Liver (tissue), 9 donors: ENCODE results near the gene KPNA5. TPM values are rescaled to one million over a fixed set of nuclear protein-coding genes. Genes with fewer than 3 reads are reported as not detected.

ENCODE experiments used
- DNase-seq: peaks from one replicate; pipeline ENCODE4 v3.0.0-alpha.2; 2017; ENCODE audit warnings: low spot score
- H3K27ac ChIP-seq, 2 donors: one replicate each; pipeline ENCODE4 v1.7.0; 2013; ENCODE audit warnings: inconsistent platforms in 2 of 2, low read length in 2 of 2, control low read depth in 1 of 2, low read depth in 1 of 2, mild to moderate bottlenecking in 1 of 2
- H3K27me3 ChIP-seq, 4 donors: one replicate each; pipeline versions ENCODE4 v1.6.1 to v1.7.0; 2013; ENCODE audit warnings: low read length in 3 of 4, inconsistent platforms in 1 of 4, mild to moderate bottlenecking in 1 of 4, moderate library complexity in 1 of 4; ENCODE audit not compliant: control insufficient read depth in 4 of 4, insufficient read depth in 4 of 4
- H3K36me3 ChIP-seq, 4 donors: one replicate each; pipeline versions ENCODE4 v1.6.1 to v1.7.0; 2013; ENCODE audit warnings: low read length in 3 of 4, mild to moderate bottlenecking in 3 of 4, low read depth in 1 of 4, moderate library complexity in 1 of 4; ENCODE audit not compliant: control insufficient read depth in 4 of 4, insufficient read depth in 3 of 4
- H3K4me1 ChIP-seq, 4 donors: one replicate each; pipeline versions ENCODE4 v1.6.1 to v1.7.0; 2013; ENCODE audit warnings: low read length in 3 of 4, mild to moderate bottlenecking in 3 of 4, moderate library complexity in 1 of 4; ENCODE audit not compliant: control insufficient read depth in 4 of 4, insufficient read depth in 4 of 4
- H3K4me3 ChIP-seq, 3 donors: one replicate each; pipeline versions ENCODE4 v1.6.1 to v1.7.0; 2013; ENCODE audit warnings: low read length in 3 of 3, control low read depth in 1 of 3, low read depth in 1 of 3, mild to moderate bottlenecking in 1 of 3
- H3K9ac ChIP-seq, 2 donors: one replicate each; pipeline ENCODE4 v1.7.0; 2013; ENCODE audit warnings: low read length in 2 of 2, mild to moderate bottlenecking in 2 of 2, moderate library complexity in 2 of 2, control low read depth in 1 of 2, low read depth in 1 of 2
- H3K9me3 ChIP-seq, 4 donors: one replicate each; pipeline versions ENCODE4 v1.6.1 to v1.7.0; 2013; ENCODE audit warnings: low read length in 3 of 4; ENCODE audit not compliant: control insufficient read depth in 4 of 4
- EGR1 ChIP-seq, 2 donors: IDR thresholded peaks; 2 replicates each; pipeline ENCODE4 v1.6.1; 2016 to 2018; ENCODE audit warnings: antibody characterized with exemption in 2 of 2, low read depth in 2 of 2
- FOXA1 ChIP-seq: IDR thresholded peaks from 2 replicates; pipeline ENCODE4 v1.6.1; 2016; ENCODE audit warnings: antibody characterized with exemption
- FOXA2 ChIP-seq: IDR thresholded peaks from 2 replicates; pipeline ENCODE4 v1.6.1; 2016; ENCODE audit warnings: antibody characterized with exemption
- GABPA ChIP-seq, 2 donors: IDR thresholded peaks in 1 of 2; conservative IDR thresholded peaks in 1 of 2; 2 replicates each; pipeline ENCODE4 v1.6.1; 2016; ENCODE audit warnings: antibody characterized with exemption in 2 of 2, mild to moderate bottlenecking in 1 of 2, moderate library complexity in 1 of 2
- HNF4A ChIP-seq, 2 donors: conservative IDR thresholded peaks; 2 replicates each; pipeline ENCODE4 v1.6.1; 2016; ENCODE audit warnings: antibody characterized with exemption in 2 of 2, mild to moderate bottlenecking in 2 of 2
- HNF4G ChIP-seq: IDR thresholded peaks from 2 replicates; pipeline ENCODE4 v1.6.1; 2016; ENCODE audit warnings: antibody characterized with exemption
- JUND ChIP-seq, 2 donors: IDR thresholded peaks; 2 replicates each; pipeline ENCODE4 v1.6.1; 2016; ENCODE audit warnings: antibody characterized with exemption in 2 of 2
- NR2F2 ChIP-seq: IDR thresholded peaks from 2 replicates; pipeline ENCODE4 v1.6.1; 2016; ENCODE audit warnings: antibody characterized with exemption
- RAD21 ChIP-seq, 2 donors: IDR thresholded peaks; 2 replicates each; pipeline ENCODE4 v1.6.1; 2016; ENCODE audit warnings: antibody characterized with exemption in 2 of 2, mild to moderate bottlenecking in 2 of 2
- RXRA ChIP-seq, 2 donors: IDR thresholded peaks; 2 replicates each; pipeline ENCODE4 v1.6.1; 2017 to 2018; ENCODE audit warnings: antibody characterized with exemption in 2 of 2, mild to moderate bottlenecking in 1 of 2
- SP1 ChIP-seq: IDR thresholded peaks from 2 replicates; pipeline ENCODE4 v1.6.1; 2018; ENCODE audit warnings: antibody characterized with exemption, mild to moderate bottlenecking
- TAF1 ChIP-seq: conservative IDR thresholded peaks from 2 replicates; pipeline ENCODE4 v1.6.1; 2016; ENCODE audit warnings: antibody characterized with exemption, mild to moderate bottlenecking
- WGBS: extraction: QIAGEN DNeasy Blood & Tissue Kit; methylation state at CpG from one replicate; pipeline ENCODE4 v1.1.7; 2013; 5-methylcytosine and 5-hydroxymethylcytosine counted together
- polyA plus RNA-seq, 2 donors: library from polyadenylated mRNA; stranded (reverse) in 1 of 2; unstranded in 1 of 2; fragments of 200-250 nt in 1 of 2; fragments of >200 nt in 1 of 2; fragmentation: Nextera tagmentation in 1 of 2; extraction: Ambion mirVana in 1 of 2; gene quantifications; one replicate each; pipeline versions ENCODE4 v1.2.1 to v1.2.3, GENCODE V29; 2013 to 2015
- total RNA-seq, 2 donors: library from RNA; depleted of rRNA; stranded (reverse); fragments of >200 nt; gene quantifications; one replicate each; pipeline ENCODE4 v1.2.3, GENCODE V29; 2014
- TF ChIP-seq, protein P1 (sequence below): IDR thresholded peaks from 2 replicates; pipeline ENCODE4 v1.6.1; 2016; ENCODE audit warnings: antibody characterized with exemption
- TF ChIP-seq, protein P2 (sequence below): IDR thresholded peaks from 2 replicates; pipeline ENCODE4 v1.6.1; 2016; ENCODE audit warnings: antibody characterized with exemption, mild to moderate bottlenecking
- TF ChIP-seq, protein P3 (sequence below): IDR thresholded peaks from 2 replicates; pipeline ENCODE4 v1.6.1; 2016; ENCODE audit warnings: antibody characterized with exemption
- TF ChIP-seq, protein P4 (sequence below): fragments of 150-350 bp; IDR thresholded peaks from 2 replicates; pipeline ENCODE4 v1.5.1; 2017; ENCODE audit warnings: improper control_type of control experiment, low read depth, low read length; ENCODE audit not compliant: missing input control
- TF ChIP-seq, protein P5 (sequence below): IDR thresholded peaks from 2 replicates; pipeline ENCODE4 v1.6.1; 2016; ENCODE audit warnings: antibody characterized with exemption
- donor health status: healthy.
- donor health status: healthy.
- donor health status: healthy.
- donor health status: healthy.
- donor health status: healthy.

KPNA5 gene
- total and polyA plus RNA-seq, 4 donors = 0.63 to 3.6 (median 2.3) TPM

DNA sequence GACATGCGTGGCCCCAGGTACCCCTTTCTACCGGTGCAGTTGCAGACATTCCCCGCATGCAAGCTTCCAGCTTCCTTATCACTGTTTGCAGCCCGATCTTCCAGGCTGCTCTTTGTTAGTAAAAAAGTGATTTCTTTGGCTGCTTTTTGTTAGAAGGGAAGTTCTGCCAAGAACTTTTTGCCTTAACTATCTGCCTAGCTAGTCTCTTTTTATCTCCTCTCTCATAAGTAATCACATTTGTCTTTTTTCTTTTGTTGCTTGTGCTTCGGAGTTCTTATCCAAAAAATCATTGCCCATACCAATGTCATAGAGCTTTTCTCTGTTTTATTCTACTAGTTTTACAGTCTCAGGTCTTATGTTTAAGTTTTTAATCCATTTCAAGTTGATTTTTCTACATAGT, 64.2 kb downstream of the KPNA5 start:
- H3K9me3 ChIP-seq = no peaks in the 10 kb centered on the region
- TF ChIP-seq JUND (IDR thresholded peaks at IDR 0.05) (no peak), RXRA (IDR thresholded peaks at IDR 0.05) (no peak), TAF1 (no peak)
- H3K4me3 ChIP-seq = no peak overlapping the region
- no peak overlapping the region for H3K9ac ChIP-seq
- DNase-seq = no peak
- no peak overlapping the region for H3K27ac ChIP-seq
- H3K4me1 ChIP-seq = no peaks in the 10 kb centered on the region
- H3K27me3 ChIP-seq = no peaks in the 10 kb centered on the region
- H3K36me3 ChIP-seq = no peaks in the 10 kb centered on the region
- WGBS = 66% methylated on average over 5 of the region's 5 CpGs

DNA sequence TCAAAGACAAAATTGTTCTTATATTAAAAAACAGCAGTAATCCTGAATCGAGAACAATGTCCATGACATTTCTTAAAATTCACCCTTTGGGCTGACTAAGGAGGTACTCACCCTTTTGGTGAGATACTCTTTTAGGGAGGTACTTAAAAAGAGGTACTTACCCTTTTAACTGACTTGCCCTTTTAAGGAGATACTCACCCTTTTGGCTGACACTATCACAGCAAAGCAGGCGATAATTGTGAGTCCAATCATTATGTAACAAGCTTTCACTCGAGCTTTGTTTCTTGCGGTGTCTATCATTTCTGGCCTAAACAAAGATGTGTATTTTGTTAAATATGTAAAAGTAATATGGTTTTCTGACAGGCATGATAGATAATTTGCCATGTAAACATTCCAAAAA, 80.8 kb downstream of the KPNA5 start:
- WGBS = 66% methylated on average over 4 of the region's 4 CpGs
- Histone ChIP-seq H3K4me1 (peaks cover 3 to 13% (median 10%) of the 10 kb centered on the region in 4 donors), H3K27me3 (peaks cover 0 to 12% (median 3%) of the 10 kb centered on the region in 4 donors), H3K4me3 (no peak overlapping the region), H3K9me3 (no peaks in the 10 kb centered on the region), H3K27ac (no peak overlapping the region), H3K9ac (no peak overlapping the region), H3K36me3 (no peaks in the 10 kb centered on the region)
- DNase-seq = no peak
- TF ChIP-seq, protein P1, sequence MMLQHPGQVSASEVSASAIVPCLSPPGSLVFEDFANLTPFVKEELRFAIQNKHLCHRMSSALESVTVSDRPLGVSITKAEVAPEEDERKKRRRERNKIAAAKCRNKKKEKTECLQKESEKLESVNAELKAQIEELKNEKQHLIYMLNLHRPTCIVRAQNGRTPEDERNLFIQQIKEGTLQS = no peak
- TF ChIP-seq HNF4G (no peak), FOXA1 (no peak), TAF1 (no peak), RXRA (IDR thresholded peaks at IDR 0.05) (no peak), JUND (IDR thresholded peaks at IDR 0.05) (no peak), HNF4A (conservative IDR thresholded peaks at IDR 0.05) (no peak), FOXA2 (no peak)
- TF ChIP-seq, protein P2, sequence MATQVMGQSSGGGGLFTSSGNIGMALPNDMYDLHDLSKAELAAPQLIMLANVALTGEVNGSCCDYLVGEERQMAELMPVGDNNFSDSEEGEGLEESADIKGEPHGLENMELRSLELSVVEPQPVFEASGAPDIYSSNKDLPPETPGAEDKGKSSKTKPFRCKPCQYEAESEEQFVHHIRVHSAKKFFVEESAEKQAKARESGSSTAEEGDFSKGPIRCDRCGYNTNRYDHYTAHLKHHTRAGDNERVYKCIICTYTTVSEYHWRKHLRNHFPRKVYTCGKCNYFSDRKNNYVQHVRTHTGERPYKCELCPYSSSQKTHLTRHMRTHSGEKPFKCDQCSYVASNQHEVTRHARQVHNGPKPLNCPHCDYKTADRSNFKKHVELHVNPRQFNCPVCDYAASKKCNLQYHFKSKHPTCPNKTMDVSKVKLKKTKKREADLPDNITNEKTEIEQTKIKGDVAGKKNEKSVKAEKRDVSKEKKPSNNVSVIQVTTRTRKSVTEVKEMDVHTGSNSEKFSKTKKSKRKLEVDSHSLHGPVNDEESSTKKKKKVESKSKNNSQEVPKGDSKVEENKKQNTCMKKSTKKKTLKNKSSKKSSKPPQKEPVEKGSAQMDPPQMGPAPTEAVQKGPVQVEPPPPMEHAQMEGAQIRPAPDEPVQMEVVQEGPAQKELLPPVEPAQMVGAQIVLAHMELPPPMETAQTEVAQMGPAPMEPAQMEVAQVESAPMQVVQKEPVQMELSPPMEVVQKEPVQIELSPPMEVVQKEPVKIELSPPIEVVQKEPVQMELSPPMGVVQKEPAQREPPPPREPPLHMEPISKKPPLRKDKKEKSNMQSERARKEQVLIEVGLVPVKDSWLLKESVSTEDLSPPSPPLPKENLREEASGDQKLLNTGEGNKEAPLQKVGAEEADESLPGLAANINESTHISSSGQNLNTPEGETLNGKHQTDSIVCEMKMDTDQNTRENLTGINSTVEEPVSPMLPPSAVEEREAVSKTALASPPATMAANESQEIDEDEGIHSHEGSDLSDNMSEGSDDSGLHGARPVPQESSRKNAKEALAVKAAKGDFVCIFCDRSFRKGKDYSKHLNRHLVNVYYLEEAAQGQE = no peak
- TF ChIP-seq, protein P3, sequence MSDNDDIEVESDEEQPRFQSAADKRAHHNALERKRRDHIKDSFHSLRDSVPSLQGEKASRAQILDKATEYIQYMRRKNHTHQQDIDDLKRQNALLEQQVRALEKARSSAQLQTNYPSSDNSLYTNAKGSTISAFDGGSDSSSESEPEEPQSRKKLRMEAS = no peak

DNA sequence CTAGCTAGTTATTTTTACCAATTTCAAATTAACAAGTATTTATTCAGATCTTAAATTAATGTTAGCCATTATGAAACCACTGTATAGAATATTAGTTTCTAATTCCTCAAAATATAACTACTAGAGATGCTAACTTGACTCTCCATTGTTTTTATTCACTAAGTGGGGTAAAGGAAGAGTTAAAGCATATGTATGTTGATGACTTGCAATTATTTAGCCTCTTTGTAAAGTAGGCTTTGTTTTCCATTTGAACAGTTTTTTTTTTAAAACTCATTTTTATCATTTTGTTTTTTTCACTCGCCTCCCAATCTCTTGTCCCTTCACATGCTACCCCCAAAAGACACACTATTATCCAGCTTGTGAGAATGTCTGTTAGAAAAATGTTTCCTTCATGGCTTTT, 81.2 kb downstream of the KPNA5 start:
- no peak overlapping the region for H3K9ac ChIP-seq
- WGBS = 86% methylated on average over 1 of the region's 1 CpG
- H3K4me3 ChIP-seq = no peak overlapping the region
- no peak overlapping the region for H3K27ac ChIP-seq
- peaks cover 3 to 13% (median 10%) of the 10 kb centered on the region in 4 donors for H3K4me1 ChIP-seq
- H3K36me3 ChIP-seq = no peaks in the 10 kb centered on the region
- peaks cover 0 to 12% (median 3%) of the 10 kb centered on the region in 4 donors for H3K27me3 ChIP-seq
- DNase-seq = no peak
- no peaks in the 10 kb centered on the region for H3K9me3 ChIP-seq
- TF ChIP-seq EGR1 (IDR thresholded peaks at IDR 0.05; ENCODE audit: low read depth in 2 of 2) (no peak), FOXA2 (no peak), JUND (IDR thresholded peaks at IDR 0.05) (no peak), GABPA (IDR thresholded peaks at IDR 0.05 in 1 of 2, conservative IDR thresholded peaks at IDR 0.05 in 1 of 2) (no peak), NR2F2 (no peak), SP1 (no peak), RAD21 (IDR thresholded peaks at IDR 0.05) (no peak)
- TF ChIP-seq, protein P2 = no peak
- TF ChIP-seq, protein P4, sequence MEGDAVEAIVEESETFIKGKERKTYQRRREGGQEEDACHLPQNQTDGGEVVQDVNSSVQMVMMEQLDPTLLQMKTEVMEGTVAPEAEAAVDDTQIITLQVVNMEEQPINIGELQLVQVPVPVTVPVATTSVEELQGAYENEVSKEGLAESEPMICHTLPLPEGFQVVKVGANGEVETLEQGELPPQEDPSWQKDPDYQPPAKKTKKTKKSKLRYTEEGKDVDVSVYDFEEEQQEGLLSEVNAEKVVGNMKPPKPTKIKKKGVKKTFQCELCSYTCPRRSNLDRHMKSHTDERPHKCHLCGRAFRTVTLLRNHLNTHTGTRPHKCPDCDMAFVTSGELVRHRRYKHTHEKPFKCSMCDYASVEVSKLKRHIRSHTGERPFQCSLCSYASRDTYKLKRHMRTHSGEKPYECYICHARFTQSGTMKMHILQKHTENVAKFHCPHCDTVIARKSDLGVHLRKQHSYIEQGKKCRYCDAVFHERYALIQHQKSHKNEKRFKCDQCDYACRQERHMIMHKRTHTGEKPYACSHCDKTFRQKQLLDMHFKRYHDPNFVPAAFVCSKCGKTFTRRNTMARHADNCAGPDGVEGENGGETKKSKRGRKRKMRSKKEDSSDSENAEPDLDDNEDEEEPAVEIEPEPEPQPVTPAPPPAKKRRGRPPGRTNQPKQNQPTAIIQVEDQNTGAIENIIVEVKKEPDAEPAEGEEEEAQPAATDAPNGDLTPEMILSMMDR = no peak
- TF ChIP-seq, protein P3 = no peak
- TF ChIP-seq, protein P5, sequence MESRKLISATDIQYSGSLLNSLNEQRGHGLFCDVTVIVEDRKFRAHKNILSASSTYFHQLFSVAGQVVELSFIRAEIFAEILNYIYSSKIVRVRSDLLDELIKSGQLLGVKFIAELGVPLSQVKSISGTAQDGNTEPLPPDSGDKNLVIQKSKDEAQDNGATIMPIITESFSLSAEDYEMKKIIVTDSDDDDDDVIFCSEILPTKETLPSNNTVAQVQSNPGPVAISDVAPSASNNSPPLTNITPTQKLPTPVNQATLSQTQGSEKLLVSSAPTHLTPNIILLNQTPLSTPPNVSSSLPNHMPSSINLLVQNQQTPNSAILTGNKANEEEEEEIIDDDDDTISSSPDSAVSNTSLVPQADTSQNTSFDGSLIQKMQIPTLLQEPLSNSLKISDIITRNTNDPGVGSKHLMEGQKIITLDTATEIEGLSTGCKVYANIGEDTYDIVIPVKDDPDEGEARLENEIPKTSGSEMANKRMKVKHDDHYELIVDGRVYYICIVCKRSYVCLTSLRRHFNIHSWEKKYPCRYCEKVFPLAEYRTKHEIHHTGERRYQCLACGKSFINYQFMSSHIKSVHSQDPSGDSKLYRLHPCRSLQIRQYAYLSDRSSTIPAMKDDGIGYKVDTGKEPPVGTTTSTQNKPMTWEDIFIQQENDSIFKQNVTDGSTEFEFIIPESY = no peak
